HL-60 (cell line): ENCODE measurements around the gene ADAMTSL5.

Source experiments
- CTCF ChIP-seq: IDR thresholded peaks from one replicate; pipeline ENCODE4 v1.5.1; 2011; ENCODE audit warnings: low read length, control low read depth, inconsistent platforms; ENCODE audit not compliant: insufficient read depth
- GABPA ChIP-seq: IDR thresholded peaks from 2 replicates; pipeline ENCODE4 v1.6.1; 2012; ENCODE audit warnings: low read depth
- POLR2AphosphoS5 ChIP-seq: IDR thresholded peaks from 2 replicates; pipeline ENCODE4 v1.6.1; 2012; ENCODE audit warnings: low read depth
- REST ChIP-seq: IDR thresholded peaks from 2 replicates; pipeline ENCODE4 v1.6.1; 2012; ENCODE audit warnings: low read depth; ENCODE audit not compliant: insufficient replicate concordance

- TF ChIP-seq CTCF (no peak), POLR2AphosphoS5 (no peak), GABPA (no peak), REST (no peak)
Observed at GRCh38 chr19:1521636-1522035, 8.8 kb upstream of the ADAMTSL5 start.
